Kidney epithelial cell (primary cell): ENCODE data around the gene ARFIP2. TPM values are rescaled to one million over a fixed set of nuclear protein-coding genes. Genes with fewer than 3 reads are reported as not detected.

ENCODE experiments used
- DNase-seq: peaks from one replicate; pipeline ENCODE4 v3.0.0-alpha.2; 2010; ENCODE audit warnings: low read depth
- H3K27me3 ChIP-seq: 2 replicates; pipeline ENCODE4 v1.6.0; 2011; ENCODE audit warnings: low read length; ENCODE audit not compliant: control insufficient read depth, insufficient read depth
- H3K36me3 ChIP-seq: 2 replicates; pipeline ENCODE4 v1.5.1; 2011; ENCODE audit warnings: low read length; ENCODE audit not compliant: control insufficient read depth, insufficient read depth
- H3K4me3 ChIP-seq: 2 replicates; pipeline ENCODE4 v1.5.1; 2011; ENCODE audit warnings: low read depth, mild to moderate bottlenecking, control low read depth, low read length
- total RNA-seq: library from RNA; depleted of rRNA; stranded (reverse); fragments of >200 nt; gene quantifications from 2 replicates; pipeline ENCODE4 v1.2.3, GENCODE V29; 2015
- TF ChIP-seq, protein P1 (sequence below): IDR thresholded peaks from 2 replicates; pipeline ENCODE4 v1.5.1; 2011; ENCODE audit warnings: mild to moderate bottlenecking, moderate library complexity, low read length, control low read depth, inconsistent platforms; ENCODE audit not compliant: insufficient read depth, poor library complexity, severe bottlenecking

The ARFIP2 gene
- total RNA-seq, 1 donor from 2014 or later = 74.6 TPM

GRCh38 chr11:6457581-6458320, 23.4 kb downstream of the ARFIP2 start:
- Histone ChIP-seq H3K36me3 (no peaks in the 10 kb centered on the region), H3K4me3 (no peak overlapping the region), H3K27me3 (no peaks in the 10 kb centered on the region)
- no peak for DNase-seq
- TF ChIP-seq, protein P1, sequence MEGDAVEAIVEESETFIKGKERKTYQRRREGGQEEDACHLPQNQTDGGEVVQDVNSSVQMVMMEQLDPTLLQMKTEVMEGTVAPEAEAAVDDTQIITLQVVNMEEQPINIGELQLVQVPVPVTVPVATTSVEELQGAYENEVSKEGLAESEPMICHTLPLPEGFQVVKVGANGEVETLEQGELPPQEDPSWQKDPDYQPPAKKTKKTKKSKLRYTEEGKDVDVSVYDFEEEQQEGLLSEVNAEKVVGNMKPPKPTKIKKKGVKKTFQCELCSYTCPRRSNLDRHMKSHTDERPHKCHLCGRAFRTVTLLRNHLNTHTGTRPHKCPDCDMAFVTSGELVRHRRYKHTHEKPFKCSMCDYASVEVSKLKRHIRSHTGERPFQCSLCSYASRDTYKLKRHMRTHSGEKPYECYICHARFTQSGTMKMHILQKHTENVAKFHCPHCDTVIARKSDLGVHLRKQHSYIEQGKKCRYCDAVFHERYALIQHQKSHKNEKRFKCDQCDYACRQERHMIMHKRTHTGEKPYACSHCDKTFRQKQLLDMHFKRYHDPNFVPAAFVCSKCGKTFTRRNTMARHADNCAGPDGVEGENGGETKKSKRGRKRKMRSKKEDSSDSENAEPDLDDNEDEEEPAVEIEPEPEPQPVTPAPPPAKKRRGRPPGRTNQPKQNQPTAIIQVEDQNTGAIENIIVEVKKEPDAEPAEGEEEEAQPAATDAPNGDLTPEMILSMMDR = no peak

GRCh38 chr11:6456361-6457073, 24.6 kb downstream of the ARFIP2 start:
- TF ChIP-seq, protein P1 = no peak
- Histone ChIP-seq H3K27me3 (no peaks in the 10 kb centered on the region), H3K36me3 (no peaks in the 10 kb centered on the region), H3K4me3 (no peak overlapping the region)
- no peak for DNase-seq

GRCh38 chr11:6455070-6455469, 26.1 kb downstream of the ARFIP2 start:
- Histone ChIP-seq H3K4me3 (no peak overlapping the region), H3K36me3 (no peaks in the 10 kb centered on the region), H3K27me3 (no peaks in the 10 kb centered on the region)
- no peak for DNase-seq
- TF ChIP-seq, protein P1 = no peak

GRCh38 chr11:6453152-6453551, 28.0 kb downstream of the ARFIP2 start:
- no peaks in the 10 kb centered on the region for H3K27me3 ChIP-seq
- no peak overlapping the region for H3K4me3 ChIP-seq
- no peak for DNase-seq
- TF ChIP-seq, protein P1 = no peak
- no peaks in the 10 kb centered on the region for H3K36me3 ChIP-seq

DNA sequence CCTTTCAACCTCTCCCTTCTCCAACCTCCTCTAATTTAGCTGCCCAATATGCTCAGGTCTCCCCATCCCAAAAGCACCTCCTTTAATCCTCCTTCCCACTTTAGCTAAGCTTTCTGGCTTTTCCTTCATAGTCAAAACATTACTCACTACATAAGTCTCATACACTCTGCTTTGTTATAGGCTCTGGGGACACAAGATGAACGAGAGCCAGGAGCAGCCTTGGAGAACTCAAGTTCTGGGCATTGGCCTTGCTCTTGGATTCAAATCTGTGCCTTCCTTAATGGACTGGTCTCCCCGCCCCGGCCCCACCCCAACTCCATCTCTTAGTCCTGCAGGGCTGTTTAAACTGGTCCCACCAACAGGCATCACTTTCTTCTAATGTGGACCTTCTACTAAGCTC, 28.9 kb downstream of the ARFIP2 start:
- TF ChIP-seq, protein P1 = no peak
- no peak for DNase-seq
- H3K36me3 ChIP-seq = no peaks in the 10 kb centered on the region
- H3K4me3 ChIP-seq = no peak overlapping the region
- H3K27me3 ChIP-seq = no peaks in the 10 kb centered on the region
